HepG2 (cell line): ENCODE data around the gene RASD1. TPM values are rescaled to one million over a fixed set of nuclear protein-coding genes. Genes with fewer than 3 reads are reported as not detected.

Experiments
- ATAC-seq: fragments of 200-7000 bp; cut with Tn5 transposase; 3 replicates; pipeline ENCODE4 v1.9.1; 2020; ENCODE audit warnings: mild to moderate bottlenecking, moderate library complexity
- BruUV-seq: library from RNA; stranded (reverse); fragments of 400-500 nt; replicated peaks from 2 replicates; lab custom pipeline; 2021; lab: Mats Ljungman, UMichigan
- CTCF ChIA-PET: fragments of 300-600 bp; formaldehyde crosslinking; extraction: SDS; loops from one replicate; lab custom pipeline; 2021; ENCODE audit warnings: low total read pairs, inconsistent platforms, low intra/inter-chr PET ratio; lab: Yijun Ruan, JAX
- POLR2A ChIA-PET: fragments of 350-600 bp; sonication (Branson Sonifier 250); formaldehyde crosslinking; loops from one replicate; lab custom pipeline; 2020; ENCODE audit warnings: antibody characterized with exemption, inconsistent platforms; lab: Yijun Ruan, JAX
- DNase-seq: peaks from one replicate; pipeline ENCODE4 v3.0.0-alpha.2; 2015; ENCODE audit warnings: low spot score
- FAIRE-seq: peaks from 3 replicates; lab custom pipeline; 2011; peaks lifted over from hg19 to GRCh38; lab: Jason Lieb, UNC
- H2AFZ ChIP-seq: one replicate; pipeline ENCODE4 v1.6.1; 2011; ENCODE audit warnings: low read length, inconsistent platforms
- H3K27ac ChIP-seq: fragments of 300-600 bp; 3 replicates; pipeline ENCODE4 v1.8.0; 2011; ENCODE audit warnings: mixed run types, mild to moderate bottlenecking, mixed read lengths, low read length, inconsistent platforms; ENCODE audit not compliant: insufficient read depth; ENCODE audit errors: extremely low read length
- H3K27me3 ChIP-seq, 2 experiments: fragments of 200-600 bp in 1 of 2; 2 replicates in 1 of 2; 3 replicates in 1 of 2; pipeline versions ENCODE4 v1.6.0 to v1.8.0; 2011; ENCODE audit warnings: low read length in 2 of 2, mild to moderate bottlenecking in 2 of 2, moderate library complexity in 2 of 2, inconsistent platforms in 1 of 2; ENCODE audit not compliant: insufficient read depth in 2 of 2, control insufficient read depth in 1 of 2
- H3K36me3 ChIP-seq, 2 experiments: fragments of 200-600 bp in 1 of 2; replicated peaks in 1 of 2; 2 replicates in 1 of 2; 3 replicates in 1 of 2; pipeline versions ENCODE4 v1.5.1 to v1.8.0; 2011; ENCODE audit warnings: low read length in 2 of 2, inconsistent platforms in 1 of 2; ENCODE audit not compliant: insufficient read depth in 2 of 2, control insufficient read depth in 1 of 2
- H3K4me1 ChIP-seq: 2 replicates; pipeline ENCODE4 v1.5.1; 2012; ENCODE audit warnings: low read length, inconsistent platforms; ENCODE audit not compliant: insufficient read depth
- H3K4me2 ChIP-seq: 2 replicates; pipeline ENCODE4 v1.6.0; 2011; ENCODE audit warnings: low read depth, low read length, inconsistent platforms
- H3K4me3 ChIP-seq, 3 experiments: fragments of 200-600 bp in 1 of 3; sonication (generic), shearing (Covaris generic) in 1 of 3; replicated peaks in 1 of 3; 2 replicates each; pipeline ENCODE4 v1.5.1; 2011 to 2016; ENCODE audit warnings: low read length in 3 of 3, inconsistent platforms in 2 of 3, low read depth in 2 of 3, mild to moderate bottlenecking in 2 of 3, control low read depth in 1 of 3, mixed read lengths in 1 of 3; ENCODE audit not compliant: insufficient read depth in 1 of 3
- H3K79me2 ChIP-seq: one replicate; pipeline ENCODE4 v1.6.1; 2011; ENCODE audit warnings: low read length, inconsistent platforms; ENCODE audit not compliant: insufficient read depth
- H3K9ac ChIP-seq: 2 replicates; pipeline ENCODE4 v1.6.0; 2011; ENCODE audit warnings: mild to moderate bottlenecking, low read depth, low read length, inconsistent platforms; ENCODE audit not compliant: insufficient read depth
- H3K9me3 ChIP-seq: 2 replicates; pipeline ENCODE4 v1.5.1; 2012; ENCODE audit warnings: mild to moderate bottlenecking, low read length
- H4K20me1 ChIP-seq: 2 replicates; pipeline ENCODE4 v1.6.0; 2011; ENCODE audit warnings: inconsistent platforms, mild to moderate bottlenecking, low read length, moderate library complexity; ENCODE audit not compliant: insufficient read depth
- BRCA1 ChIP-seq: sonication (generic); formaldehyde crosslinking; IDR thresholded peaks from 2 replicates; pipeline ENCODE4 v1.4.0; 2020; ENCODE audit warnings: missing genetic modification reagents
- HDAC6 ChIP-seq: fragments of 200-600 bp; sonication (generic); IDR thresholded peaks from 2 replicates; pipeline ENCODE4 v1.7.0; 2017; ENCODE audit warnings: mild to moderate bottlenecking, antibody characterized with exemption, low read length, low read depth
- LBX2 ChIP-seq: sonication (generic); formaldehyde crosslinking; IDR thresholded peaks from 2 replicates; pipeline ENCODE4 v1.5.0; 2020; ENCODE audit warnings: missing genetic modification reagents, mild to moderate bottlenecking, borderline replicate concordance
- MATR3 ChIP-seq: sonication (generic); formaldehyde crosslinking; IDR thresholded peaks from 2 replicates; pipeline ENCODE4 v1.4.0; 2020; ENCODE audit warnings: missing genetic modification reagents
- NFKBIZ ChIP-seq: IDR thresholded peaks from 2 replicates; pipeline ENCODE4 v1.6.1; 2018; ENCODE audit warnings: missing genetic modification reagents, missing compliant biosample characterization
- POGK ChIP-seq: sonication (generic); formaldehyde crosslinking; conservative IDR thresholded peaks from 2 replicates; pipeline ENCODE4 v1.8.0; 2022; ENCODE audit warnings: mild to moderate bottlenecking, moderate library complexity, missing genetic modification reagents
- TAF1 ChIP-seq: sonication (generic); formaldehyde crosslinking; IDR thresholded peaks from 2 replicates; pipeline ENCODE4 v1.4.0; 2020; ENCODE audit warnings: missing genetic modification reagents
- TFE3 ChIP-seq: IDR thresholded peaks from 2 replicates; pipeline ENCODE4 v1.6.1; 2016
- TRIM24 ChIP-seq: sonication (generic); formaldehyde crosslinking; IDR thresholded peaks from 2 replicates; pipeline ENCODE4 v1.8.0; 2022; ENCODE audit warnings: mild to moderate bottlenecking, missing genetic modification reagents
- ZNF225 ChIP-seq: sonication (generic); formaldehyde crosslinking; IDR thresholded peaks from 2 replicates; pipeline ENCODE4 v1.4.0; 2020; ENCODE audit warnings: mild to moderate bottlenecking, missing genetic modification reagents
- ZNF557 ChIP-seq: sonication (generic); formaldehyde crosslinking; IDR thresholded peaks from 2 replicates; pipeline ENCODE4 v1.4.0; 2020; ENCODE audit warnings: missing genetic modification reagents
- ZNF841 ChIP-seq: sonication (generic); formaldehyde crosslinking; IDR thresholded peaks from 2 replicates; pipeline ENCODE4 v1.8.1; 2023; ENCODE audit warnings: missing genetic modification reagents, borderline replicate concordance
- ZNF891 ChIP-seq: sonication (generic); formaldehyde crosslinking; IDR thresholded peaks from 2 replicates; pipeline ENCODE4 v1.5.0; 2020; ENCODE audit warnings: mild to moderate bottlenecking, missing genetic modification reagents
- ZSCAN12 ChIP-seq: sonication (generic); formaldehyde crosslinking; IDR thresholded peaks from 2 replicates; pipeline ENCODE4 v1.9.0; 2021; ENCODE audit warnings: mild to moderate bottlenecking, missing genetic modification reagents
- WGBS: methylation state at CpG from one replicate; pipeline ENCODE4 v1.1.6; 2017; ENCODE audit warnings: low lambda C conversion rate; 5-methylcytosine and 5-hydroxymethylcytosine counted together
- in situ Hi-C: cut with HindIII; loops from 2 replicates; pipeline ENCODE4 v1.10.0; 2017; ENCODE audit warnings: low pct_unique_long_range_greater_than_20kb; ENCODE audit not compliant: extremely low pct_ligation_motif_present
- intact Hi-C: fragments of 100-400 bp; cut with micrococcal nuclease; formaldehyde crosslinking; loops from one replicate; pipeline ENCODE4 v1.10.0; 2022; ENCODE audit not compliant: unreplicated experiment
- polyA plus RNA-seq, 8 experiments: library from polyadenylated mRNA; depleted of rRNA in 3 of 8; stranded (reverse) in 7 of 8; unstranded in 1 of 8; fragments of >200 nt; fragmentation: Illumina TruSeq in 4 of 8; extraction: Trizol in 4 of 8; gene quantifications; 2 replicates each; pipeline versions ENCODE4 v1.2.1 to v1.2.3, GENCODE V29; 2011 to 2016; ENCODE audit warnings: low read depth in 4 of 8, missing spikeins in 1 of 8, mixed read lengths in 1 of 8; ENCODE audit not compliant: insufficient read depth in 1 of 8
- total RNA-seq, 5 experiments: library from RNA; depleted of rRNA; stranded (reverse); fragments of >200 nt; fragmentation: Illumina TruSeq; extraction: Trizol; gene quantifications; 2 replicates each; pipeline ENCODE4 v1.2.3, GENCODE V29; 2016; ENCODE audit warnings: low read depth in 1 of 5
- TF ChIP-seq, protein P1 (sequence below): sonication (generic); formaldehyde crosslinking; IDR thresholded peaks from 2 replicates; pipeline ENCODE4 v1.8.0; 2022; ENCODE audit warnings: mild to moderate bottlenecking, missing genetic modification reagents; ENCODE audit not compliant: insufficient replicate concordance
- TF ChIP-seq, protein P2 (sequence below): sonication (generic); formaldehyde crosslinking; IDR thresholded peaks from 2 replicates; pipeline ENCODE4 v1.4.0; 2020; ENCODE audit warnings: missing genetic modification reagents

The RASD1 gene
- total and polyA plus RNA-seq, 2 of the 13 experiments (the other 11 are each of a cell fraction or from before 2014, with no cell fraction given): 1.6 to 4.2 TPM

DNA sequence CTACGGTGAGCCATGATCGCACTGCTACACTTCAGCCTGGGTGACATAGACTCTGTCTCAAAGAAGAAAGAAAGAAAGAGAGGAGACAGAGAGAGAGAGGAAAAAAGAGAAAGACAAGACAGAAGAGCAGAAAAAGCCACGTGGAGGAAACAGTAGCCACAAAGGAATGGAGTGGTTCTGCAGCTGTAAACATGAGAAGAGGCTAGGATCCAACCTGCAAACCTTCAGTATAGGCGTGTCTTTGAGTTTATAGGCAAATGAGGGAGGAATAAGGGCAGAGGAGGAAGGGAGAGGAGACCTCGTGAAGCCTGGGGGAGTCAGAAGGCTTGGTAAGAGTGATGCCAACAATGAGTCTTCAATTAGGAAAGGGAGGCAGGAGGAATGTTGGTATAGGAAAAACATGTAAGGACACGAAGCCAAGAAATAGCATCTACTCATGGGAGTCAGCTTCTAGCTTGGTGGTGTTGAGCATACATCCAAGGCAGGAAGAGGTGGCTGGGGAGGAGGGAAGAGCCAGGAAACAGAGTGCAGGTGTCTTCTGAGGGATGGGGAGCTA lies 15.5 kb downstream of the RASD1 start:
- Histone ChIP-seq H3K27me3 (peaks cover 0 to 5% of the 10 kb centered on the region in 2 experiments; a peak in 1 of 5 replicates), H3K9me3 (no peaks in the 10 kb centered on the region), H3K4me2 (peak overlapping the region; percentile 14; the same call in 1 of the 2 replicates), H3K79me2 (peaks cover 71% of the 10 kb centered on the region), H3K27ac (no peak overlapping the region), H3K9ac (no peak overlapping the region), H3K4me1 (peaks cover 49% of the 10 kb centered on the region), H2AFZ (no peak overlapping the region), H3K4me3 (no peak overlapping the region), H4K20me1 (0 out of 2 replicates have a peak, but pooled peaks cover 2% of the 10 kb centered on the region), H3K36me3 (peaks cover 13 to 39% of the 10 kb centered on the region in 2 experiments; a peak in 4 of 5 replicates)
- no TSS peak for BruUV-seq
- ChIA-PET POLR2A (interaction anchor here (1.2 kb wide), 1 partner anchor 35 kb away, joined by 3 read pairs; no protein-coding TSS in a partner anchor), CTCF (no interaction called here)
- in situ Hi-C loops: no loop called here
- intact Hi-C loops: no loop called here
- TF ChIP-seq ZNF841 (CRISPR knock-in tag) (no peak), ZNF225 (CRISPR knock-in tag) (no peak), TRIM24 (no peak), POGK (CRISPR knock-in tag) (no peak), MATR3 (CRISPR knock-in tag) (no peak), HDAC6 (no peak), TAF1 (CRISPR knock-in tag) (no peak), LBX2 (CRISPR knock-in tag) (no peak), BRCA1 (CRISPR knock-in tag) (no peak), NFKBIZ (no peak), ZSCAN12 (CRISPR knock-in tag) (no peak), ZNF891 (CRISPR knock-in tag) (no peak), TFE3 (CRISPR knock-in tag) (no peak), ZNF557 (CRISPR knock-in tag) (no peak)
- TF ChIP-seq, protein P1, sequence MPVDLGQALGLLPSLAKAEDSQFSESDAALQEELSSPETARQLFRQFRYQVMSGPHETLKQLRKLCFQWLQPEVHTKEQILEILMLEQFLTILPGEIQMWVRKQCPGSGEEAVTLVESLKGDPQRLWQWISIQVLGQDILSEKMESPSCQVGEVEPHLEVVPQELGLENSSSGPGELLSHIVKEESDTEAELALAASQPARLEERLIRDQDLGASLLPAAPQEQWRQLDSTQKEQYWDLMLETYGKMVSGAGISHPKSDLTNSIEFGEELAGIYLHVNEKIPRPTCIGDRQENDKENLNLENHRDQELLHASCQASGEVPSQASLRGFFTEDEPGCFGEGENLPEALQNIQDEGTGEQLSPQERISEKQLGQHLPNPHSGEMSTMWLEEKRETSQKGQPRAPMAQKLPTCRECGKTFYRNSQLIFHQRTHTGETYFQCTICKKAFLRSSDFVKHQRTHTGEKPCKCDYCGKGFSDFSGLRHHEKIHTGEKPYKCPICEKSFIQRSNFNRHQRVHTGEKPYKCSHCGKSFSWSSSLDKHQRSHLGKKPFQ: no peak
- TF ChIP-seq, protein P2, sequence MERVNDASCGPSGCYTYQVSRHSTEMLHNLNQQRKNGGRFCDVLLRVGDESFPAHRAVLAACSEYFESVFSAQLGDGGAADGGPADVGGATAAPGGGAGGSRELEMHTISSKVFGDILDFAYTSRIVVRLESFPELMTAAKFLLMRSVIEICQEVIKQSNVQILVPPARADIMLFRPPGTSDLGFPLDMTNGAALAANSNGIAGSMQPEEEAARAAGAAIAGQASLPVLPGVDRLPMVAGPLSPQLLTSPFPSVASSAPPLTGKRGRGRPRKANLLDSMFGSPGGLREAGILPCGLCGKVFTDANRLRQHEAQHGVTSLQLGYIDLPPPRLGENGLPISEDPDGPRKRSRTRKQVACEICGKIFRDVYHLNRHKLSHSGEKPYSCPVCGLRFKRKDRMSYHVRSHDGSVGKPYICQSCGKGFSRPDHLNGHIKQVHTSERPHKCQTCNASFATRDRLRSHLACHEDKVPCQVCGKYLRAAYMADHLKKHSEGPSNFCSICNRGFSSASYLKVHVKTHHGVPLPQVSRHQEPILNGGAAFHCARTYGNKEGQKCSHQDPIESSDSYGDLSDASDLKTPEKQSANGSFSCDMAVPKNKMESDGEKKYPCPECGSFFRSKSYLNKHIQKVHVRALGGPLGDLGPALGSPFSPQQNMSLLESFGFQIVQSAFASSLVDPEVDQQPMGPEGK: no peak
- 96% methylated on average over 6 of the region's 6 CpGs for WGBS
- ATAC-seq (no peak), FAIRE-seq (no peak), DNase-seq (no peak)
